Stomach (tissue), 9 donors: ENCODE results near the gene MICALL2. TPM values are rescaled to one million over a fixed set of nuclear protein-coding genes. Genes with fewer than 3 reads are reported as not detected.

Experiments
- DNase-seq, 2 donors: peaks; one replicate each; pipeline versions ENCODE4 v3.0.0 to v3.0.0-alpha.2; 2013 to 2019
- H3K27ac ChIP-seq, 5 donors: fragments of 200-600 bp in 4 of 5; sonication (generic) in 4 of 5; one replicate each; pipeline ENCODE4 v1.5.1; 2013 to 2019; ENCODE audit warnings: mild to moderate bottlenecking in 1 of 5, moderate library complexity in 1 of 5
- H3K27me3 ChIP-seq, 3 donors: fragments of 200-600 bp; sonication (generic); one replicate each; pipeline ENCODE4 v1.5.1; 2017 to 2019; ENCODE audit warnings: mixed run types in 1 of 3
- H3K36me3 ChIP-seq, 4 donors: fragments of 200-600 bp; sonication (generic); 1 replicate in 3 of 4; 2 replicates in 1 of 4; pipeline ENCODE4 v1.5.1; 2016 to 2019
- H3K4me1 ChIP-seq, 4 donors: fragments of 200-600 bp; sonication (generic); one replicate each; pipeline ENCODE4 v1.5.1; 2016 to 2019
- H3K4me3 ChIP-seq, 4 donors: fragments of 200-600 bp; sonication (generic) in 3 of 4; one replicate each; pipeline ENCODE4 v1.5.1; 2016 to 2019; ENCODE audit warnings: mild to moderate bottlenecking in 1 of 4
- H3K9me3 ChIP-seq, 4 donors: fragments of 200-600 bp; sonication (generic); one replicate each; pipeline ENCODE4 v1.5.1; 2016 to 2019
- EP300 ChIP-seq: sonication (generic); formaldehyde crosslinking; IDR thresholded peaks from one replicate; pipeline ENCODE4 v1.6.1; 2017; ENCODE audit warnings: antibody characterized with exemption
- POLR2A ChIP-seq, 4 donors: fragments of 450-650 bp; IDR thresholded peaks; one replicate each; pipeline ENCODE4 v1.6.1; 2016; ENCODE audit warnings: antibody characterized with exemption in 4 of 4, control low read depth in 2 of 4, mild to moderate bottlenecking in 1 of 4, moderate library complexity in 1 of 4
- POLR2AphosphoS5 ChIP-seq, 3 donors: sonication (generic); formaldehyde crosslinking; IDR thresholded peaks; one replicate each; pipeline ENCODE4 v1.6.1; 2016; ENCODE audit warnings: antibody characterized with exemption in 3 of 3
- WGBS, 5 donors: extraction: QIAGEN DNeasy Blood & Tissue Kit in 3 of 5; methylation state at CpG; one replicate each; pipeline versions ENCODE4 v1.1.5 to v1.1.7; 2013 to 2018; 5-methylcytosine and 5-hydroxymethylcytosine counted together
- intact Hi-C: fragments of 100-400 bp; cut with DNase I; formaldehyde crosslinking; loops from one replicate; pipeline ENCODE4 v1.15.1; 2023; ENCODE audit warnings: low total_unique reads
- polyA plus RNA-seq, 3 donors: library from polyadenylated mRNA; stranded (reverse); fragments of 200-250 nt; gene quantifications; one replicate each; pipeline ENCODE4 v1.2.3, GENCODE V29; 2013
- total RNA-seq, 5 donors: library from RNA; depleted of rRNA; stranded (reverse); fragments of >200 nt; gene quantifications; one replicate each; pipeline versions ENCODE4 v1.1.0 to v1.2.3, GENCODE V29; 2014 to 2016
- TF ChIP-seq, protein P1 (sequence below), 7 experiments: fragments of 450-650 bp in 4 of 7; fragments of 200-600 bp in 3 of 7; sonication (generic) in 3 of 7; IDR thresholded peaks; one replicate each; pipeline ENCODE4 v1.5.1; 2016 to 2019; ENCODE audit warnings: antibody characterized with exemption in 7 of 7, control low read depth in 2 of 7, mild to moderate bottlenecking in 1 of 7
- donor health status: healthy with polysubstance abuse.
- donor health status: Bipolar disorder and iron deficiency.
- donor health status: healthy.

MICALL2 gene
- total and polyA plus RNA-seq, 8 donors, result 30.7 to 263 (median 102) TPM

DNA sequence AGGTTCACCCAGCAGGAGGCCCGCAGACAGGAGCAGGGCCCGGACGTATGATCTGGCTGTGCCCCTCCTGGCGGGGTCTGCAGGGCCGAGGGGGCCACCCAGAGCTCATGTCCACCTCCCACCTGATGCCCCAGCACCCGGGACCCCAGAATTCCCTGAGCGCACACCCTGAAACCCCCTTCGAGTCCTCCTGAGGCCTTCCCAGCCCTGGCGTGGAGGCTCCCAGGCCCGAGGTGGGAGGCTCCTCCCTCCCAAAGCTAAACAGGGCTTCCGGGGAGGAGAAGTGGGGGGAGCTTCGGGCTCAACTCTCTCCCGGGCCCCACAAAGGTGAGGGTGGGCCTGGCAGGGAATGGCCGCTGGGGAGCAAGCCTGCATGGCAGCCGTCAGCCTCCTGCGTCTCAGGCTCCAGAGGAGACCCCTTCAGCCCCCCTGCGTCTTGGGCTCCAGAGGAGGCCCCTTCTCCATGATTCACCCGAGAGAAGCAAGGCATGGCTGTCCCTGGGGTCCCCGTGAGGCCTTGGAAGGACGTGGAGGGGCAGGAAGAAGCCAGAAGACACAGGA, 30.2 kb downstream of the MICALL2 start:
- DNase-seq, result peak in 1 of 2 donors; percentile 32
- whole genome bisulfite sequencing, 5 donors, result 42 to 48% (median 46%) methylated on average over 12 to 20 of the region's 20 CpGs
- intact Hi-C loops, result no loop called here

DNA sequence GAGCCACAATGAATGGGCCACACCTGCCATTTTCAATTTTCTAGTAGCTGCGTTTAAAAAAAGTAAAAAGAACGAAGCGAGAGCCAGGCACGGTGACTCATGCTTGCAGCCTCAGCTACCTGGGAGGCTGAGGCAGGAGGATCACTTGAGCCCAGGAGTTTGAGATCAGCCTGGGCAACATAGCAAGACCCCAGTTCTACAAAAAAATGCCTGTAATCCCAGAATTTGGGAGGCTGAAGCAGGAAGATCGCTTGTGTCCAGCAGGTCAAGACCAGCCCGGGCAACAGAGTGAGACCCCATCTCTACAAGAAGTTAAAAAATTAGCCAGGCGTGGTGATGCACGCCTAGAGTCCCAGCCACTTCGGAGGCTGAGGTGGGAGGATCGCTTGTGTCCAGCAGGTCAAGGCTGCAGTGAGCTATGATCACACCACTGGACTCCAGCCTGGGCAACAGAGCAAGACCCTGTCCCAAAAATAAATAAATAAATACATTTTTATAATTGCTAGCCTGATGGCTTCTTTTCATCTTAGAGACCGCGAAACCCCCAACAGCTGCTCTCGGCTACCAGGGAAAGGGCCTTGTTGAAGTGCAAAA, 32.1 kb downstream of the MICALL2 start:
- no peak overlapping the region for H3K27ac ChIP-seq
- WGBS, 5 donors, result 87 to 92% (median 91%) methylated on average over 13 of the region's 13 CpGs
- TF ChIP-seq EP300 (no peak), POLR2AphosphoS5 (IDR thresholded peaks at IDR 0.05) (no peak), POLR2A (IDR thresholded peaks at IDR 0.05) (no peak)
- TF ChIP-seq, protein P1, sequence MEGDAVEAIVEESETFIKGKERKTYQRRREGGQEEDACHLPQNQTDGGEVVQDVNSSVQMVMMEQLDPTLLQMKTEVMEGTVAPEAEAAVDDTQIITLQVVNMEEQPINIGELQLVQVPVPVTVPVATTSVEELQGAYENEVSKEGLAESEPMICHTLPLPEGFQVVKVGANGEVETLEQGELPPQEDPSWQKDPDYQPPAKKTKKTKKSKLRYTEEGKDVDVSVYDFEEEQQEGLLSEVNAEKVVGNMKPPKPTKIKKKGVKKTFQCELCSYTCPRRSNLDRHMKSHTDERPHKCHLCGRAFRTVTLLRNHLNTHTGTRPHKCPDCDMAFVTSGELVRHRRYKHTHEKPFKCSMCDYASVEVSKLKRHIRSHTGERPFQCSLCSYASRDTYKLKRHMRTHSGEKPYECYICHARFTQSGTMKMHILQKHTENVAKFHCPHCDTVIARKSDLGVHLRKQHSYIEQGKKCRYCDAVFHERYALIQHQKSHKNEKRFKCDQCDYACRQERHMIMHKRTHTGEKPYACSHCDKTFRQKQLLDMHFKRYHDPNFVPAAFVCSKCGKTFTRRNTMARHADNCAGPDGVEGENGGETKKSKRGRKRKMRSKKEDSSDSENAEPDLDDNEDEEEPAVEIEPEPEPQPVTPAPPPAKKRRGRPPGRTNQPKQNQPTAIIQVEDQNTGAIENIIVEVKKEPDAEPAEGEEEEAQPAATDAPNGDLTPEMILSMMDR (IDR thresholded peaks at IDR 0.05), result no peak
- no peak overlapping the region for H3K4me3 ChIP-seq
- H3K36me3 ChIP-seq, result no peaks in the 10 kb centered on the region
- H3K9me3 ChIP-seq, result no peaks in the 10 kb centered on the region
- peaks cover 0 to 73% (median 51%) of the 10 kb centered on the region in 3 donors for H3K27me3 ChIP-seq
- intact Hi-C loops, result no loop called here
- DNase-seq, result no peak
- H3K4me1 ChIP-seq, result peaks cover 0 to 10% (median 6%) of the 10 kb centered on the region in 4 donors

More for the DNA sequence above, 30.2 kb downstream of the MICALL2 start:
- Histone ChIP-seq H3K27me3 (peaks cover 0 to 65% (median 34%) of the 10 kb centered on the region in 3 donors), H3K36me3 (peaks cover 0 to 5% (median under 1%) of the 10 kb centered on the region in 4 donors), H3K27ac (no peak overlapping the region), H3K9me3 (no peaks in the 10 kb centered on the region), H3K4me1 (peaks cover 0 to 17% (median 14%) of the 10 kb centered on the region in 4 donors), H3K4me3 (no peak overlapping the region)
- TF ChIP-seq, protein P1 (IDR thresholded peaks at IDR 0.05), result no peak
- no peak for TF ChIP-seq POLR2A (IDR thresholded peaks at IDR 0.05)
- no peak for TF ChIP-seq EP300
- TF ChIP-seq POLR2AphosphoS5 (IDR thresholded peaks at IDR 0.05), result no peak

DNA sequence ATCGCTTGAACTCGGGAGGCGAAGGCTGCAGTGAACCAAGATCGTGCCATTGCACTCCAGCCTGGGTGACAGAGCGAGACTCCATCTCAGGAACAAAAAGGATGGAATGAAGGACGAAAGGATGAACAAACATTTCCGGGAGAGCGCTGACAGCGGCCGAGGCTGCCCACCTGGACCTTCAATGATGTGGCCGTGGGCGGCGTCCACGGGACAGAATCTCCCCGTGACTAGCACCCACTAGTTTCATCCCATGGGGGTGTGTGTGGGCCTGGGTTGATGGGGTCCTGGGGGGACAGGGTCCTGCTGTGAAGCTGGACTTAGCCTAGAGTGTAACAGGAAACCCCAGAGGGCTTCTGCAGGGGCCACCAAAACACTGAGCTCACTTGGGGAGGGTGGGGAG, 32.8 kb downstream of the MICALL2 start:
- 82 to 93% (median 89%) methylated on average over 9 to 15 of the region's 15 CpGs for WGBS, 5 donors
- H3K4me1 ChIP-seq, result peaks cover 0 to 6% (median 0%) of the 10 kb centered on the region in 4 donors
- intact Hi-C loops, result no loop called here
- H3K4me3 ChIP-seq, result no peak overlapping the region
- no peaks in the 10 kb centered on the region for H3K9me3 ChIP-seq
- H3K27ac ChIP-seq, result no peak overlapping the region
- DNase-seq, result no peak
- peaks cover 0 to 73% (median 52%) of the 10 kb centered on the region in 3 donors for H3K27me3 ChIP-seq
- no peaks in the 10 kb centered on the region for H3K36me3 ChIP-seq
- TF ChIP-seq, protein P1 (IDR thresholded peaks at IDR 0.05), result no peak
- TF ChIP-seq POLR2A (IDR thresholded peaks at IDR 0.05), result no peak
- TF ChIP-seq EP300, result no peak
- TF ChIP-seq POLR2AphosphoS5 (IDR thresholded peaks at IDR 0.05), result no peak

DNA sequence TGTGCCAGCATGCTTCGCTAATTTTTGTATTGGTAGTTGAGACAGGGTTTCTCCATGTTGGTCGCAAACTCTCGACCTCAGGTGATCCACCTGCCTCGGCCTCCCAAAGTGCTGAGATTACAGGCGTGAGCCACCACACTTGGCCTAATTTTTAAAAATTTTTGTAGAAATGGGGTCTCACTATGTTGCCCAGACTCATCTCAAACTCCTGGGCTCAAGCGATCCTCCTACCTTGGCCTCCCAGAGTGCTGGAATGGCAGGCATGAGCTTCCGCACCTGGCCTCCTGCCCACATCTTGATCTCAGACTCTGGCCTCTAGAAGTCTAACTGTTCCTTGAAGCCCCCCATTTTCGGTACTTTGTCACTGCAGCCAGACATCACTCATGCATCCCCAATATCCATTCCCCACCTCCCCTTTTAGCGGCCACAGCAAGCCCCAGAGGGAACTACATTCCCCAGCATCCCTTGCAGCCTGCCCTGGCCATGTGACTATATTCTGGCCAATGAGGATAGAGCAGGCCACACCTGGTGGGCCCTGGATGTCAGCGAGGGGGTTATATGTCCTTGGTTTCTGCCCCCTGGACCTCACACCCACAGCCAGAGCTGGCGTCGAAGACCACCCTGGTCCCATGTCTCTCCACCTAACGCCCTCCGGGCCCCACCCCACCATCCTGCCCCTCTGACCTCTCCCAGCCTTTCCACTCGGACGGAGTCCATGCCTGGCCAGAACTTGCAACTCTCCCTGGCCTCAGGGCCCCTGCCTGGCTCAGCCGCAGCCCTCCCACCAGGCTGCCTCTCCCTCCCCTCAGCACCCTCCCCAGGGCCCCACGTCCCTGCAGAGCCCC, 33.8 kb downstream of the MICALL2 start:
- 70 to 77% (median 72%) methylated on average over 16 to 18 of the region's 18 CpGs for whole genome bisulfite sequencing, 5 donors
- peaks cover 0 to 6% (median 0%) of the 10 kb centered on the region in 4 donors for H3K4me1 ChIP-seq
- no peak overlapping the region for H3K4me3 ChIP-seq
- no peaks in the 10 kb centered on the region for H3K9me3 ChIP-seq
- TF ChIP-seq, protein P1 (IDR thresholded peaks at IDR 0.05), result no peak
- TF ChIP-seq EP300, result no peak
- no peak for TF ChIP-seq POLR2AphosphoS5 (IDR thresholded peaks at IDR 0.05)
- TF ChIP-seq POLR2A (IDR thresholded peaks at IDR 0.05), result no peak
- intact Hi-C loops, result no loop called here
- DNase-seq, result no peak
- H3K36me3 ChIP-seq, result no peaks in the 10 kb centered on the region
- H3K27me3 ChIP-seq, result peaks cover 0 to 72% (median 53%) of the 10 kb centered on the region in 3 donors
- H3K27ac ChIP-seq, result no peak overlapping the region
